Calu3 (cell line): Measurements from ENCODE around the gene ARHGEF10L. TPM values are rescaled to one million over a fixed set of nuclear protein-coding genes. Genes with fewer than 3 reads are reported as not detected.
A peak's percentile ranks its signal among the peaks of the same experiment; 100 is the strongest.

Experiments used
- BruUV-seq: library from RNA; stranded (reverse); fragments of 400-500 nt; replicated peaks from 2 replicates; lab custom pipeline; 2021; lab: Mats Ljungman, UMichigan
- CTCF ChIA-PET: fragments of 300-600 bp; sonication (Branson Sonifier 250); formaldehyde crosslinking; loops from one replicate; lab custom pipeline; 2022; ENCODE audit warnings: antibody characterized with exemption; lab: Charles Lee
- DNase-seq: peaks from one replicate; pipeline ENCODE4 v3.0.0; 2022
- H3K27ac Mint-ChIP-seq: one replicate; pipeline ENCODE4 v1.8.0; 2022; ENCODE audit warnings: mixed read lengths; ENCODE audit not compliant: unreplicated experiment
- H3K27me3 Mint-ChIP-seq: one replicate; pipeline ENCODE4 v1.8.0; 2022; ENCODE audit warnings: mixed read lengths; ENCODE audit not compliant: unreplicated experiment
- H3K36me3 Mint-ChIP-seq: one replicate; pipeline ENCODE4 v1.8.0; 2022; ENCODE audit warnings: mild to moderate bottlenecking, moderate library complexity, mixed read lengths; ENCODE audit not compliant: insufficient read depth, unreplicated experiment
- H3K4me1 Mint-ChIP-seq: one replicate; pipeline ENCODE4 v1.8.0; 2022; ENCODE audit warnings: mild to moderate bottlenecking, low read depth, mixed read lengths; ENCODE audit not compliant: unreplicated experiment
- H3K4me3 Mint-ChIP-seq: one replicate; pipeline ENCODE4 v1.8.0; 2022; ENCODE audit warnings: mild to moderate bottlenecking, low read depth, moderate library complexity, mixed read lengths; ENCODE audit not compliant: unreplicated experiment
- H3K9me3 Mint-ChIP-seq: one replicate; pipeline ENCODE4 v1.8.0; 2022; ENCODE audit warnings: low read depth, mixed read lengths; ENCODE audit not compliant: unreplicated experiment
- CTCF ChIP-seq: fragments of 200-600 bp; IDR thresholded peaks from one replicate; pipeline ENCODE4 v1.8.0; 2022; ENCODE audit warnings: antibody characterized with exemption; ENCODE audit not compliant: unreplicated experiment
- intact Hi-C: fragments of 100-400 bp; cut with micrococcal nuclease; formaldehyde crosslinking; loops from one replicate; pipeline ENCODE4 v1.10.0; 2022; ENCODE audit not compliant: unreplicated experiment
- total RNA-seq: library from RNA; stranded (reverse); gene quantifications from 2 replicates; pipeline ENCODE4 v1.2.3, GENCODE V29; 2022

The ARHGEF10L gene
- total RNA-seq, 1 experiment from 2014 or later: 20.1 TPM

DNA sequence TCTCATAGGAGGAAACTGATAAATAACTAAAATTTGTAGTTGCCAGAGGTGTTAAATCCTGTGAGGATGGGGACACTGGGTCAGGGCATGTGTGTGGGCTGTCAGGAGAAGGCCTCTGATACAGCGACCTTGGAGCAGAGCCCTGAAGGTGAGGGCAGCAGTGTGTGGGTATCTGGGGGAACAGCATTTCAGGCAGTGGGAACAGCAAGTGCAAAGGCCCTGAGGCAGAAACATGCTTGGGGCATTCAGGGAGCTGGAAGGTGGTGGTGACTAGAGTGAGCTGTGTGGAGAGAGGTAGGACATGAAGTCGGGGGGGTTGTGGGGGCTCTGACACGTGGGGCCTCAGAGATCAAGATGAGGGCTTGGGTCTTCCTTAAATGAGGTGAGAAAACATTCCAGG lies 30.7 kb downstream of the ARHGEF10L start:
- no peak for DNase-seq
- TF ChIP-seq CTCF: no peak
- Mint-ChIP-seq H3K36me3 (peaks cover 10% of the 10 kb centered on the region), H3K4me1 (peaks cover 38% of the 10 kb centered on the region), H3K4me3 (peak overlapping the region; percentile 40), H3K27ac (peak overlapping the region; percentile 81), H3K27me3 (no peaks in the 10 kb centered on the region), H3K9me3 (peaks cover 4% of the 10 kb centered on the region)
- CTCF ChIA-PET: interaction anchor here (1.4 to 2.4 kb wide), 2 partner anchors 16 to 25 kb away, joined by 4 to 7 read pairs; no protein-coding TSS in a partner anchor
- BruUV-seq: no TSS peak
- intact Hi-C loops: no loop called here

DNA sequence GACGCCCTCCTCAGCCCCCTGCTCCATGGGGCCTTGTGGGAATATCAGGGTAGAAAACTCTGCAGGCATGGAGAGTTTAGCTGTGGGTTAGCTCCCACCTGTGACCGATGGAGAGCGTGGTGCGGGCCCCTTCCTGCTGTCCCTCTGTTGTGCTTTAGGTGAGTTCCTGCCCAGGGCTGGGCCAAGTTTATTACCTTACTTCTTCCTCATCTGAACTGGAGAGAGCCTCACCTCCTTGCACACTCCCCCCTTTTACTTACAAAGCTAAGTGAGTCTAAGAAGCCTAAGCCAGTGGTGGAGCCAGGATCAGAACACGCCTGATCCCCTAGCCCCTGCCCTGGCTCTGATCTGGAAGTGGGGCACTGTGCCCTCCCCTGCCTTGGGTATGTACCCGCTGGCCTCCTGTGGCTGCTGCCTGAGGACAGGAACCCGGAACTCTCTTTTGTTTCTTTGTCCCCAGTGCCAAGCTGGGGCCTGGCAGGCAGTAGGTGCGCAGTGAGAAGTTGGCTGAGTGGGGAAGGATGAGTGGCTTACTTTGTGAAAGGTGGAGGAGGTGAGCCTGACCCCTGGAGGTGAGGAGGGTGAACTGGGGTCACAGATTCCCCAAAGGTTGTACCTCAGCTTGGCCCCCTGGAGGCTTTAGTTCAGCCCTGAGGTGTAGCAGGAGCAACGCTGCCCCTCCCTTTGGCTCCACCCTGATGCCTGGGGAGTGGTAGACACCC lies 32.9 kb downstream of the ARHGEF10L start:
- Mint-ChIP-seq H3K4me3 (no peak overlapping the region), H3K4me1 (peaks cover 40% of the 10 kb centered on the region), H3K36me3 (peaks cover 10% of the 10 kb centered on the region), H3K9me3 (peaks cover 4% of the 10 kb centered on the region), H3K27ac (no peak overlapping the region), H3K27me3 (no peaks in the 10 kb centered on the region)
- CTCF ChIA-PET: interaction anchor here (1.3 kb wide), 1 partner anchor 14 kb away, joined by 3 read pairs; no protein-coding TSS in a partner anchor
- BruUV-seq: no TSS peak
- no peak for DNase-seq
- no peak for TF ChIP-seq CTCF
- intact Hi-C loops: no loop called here

- no peak for DNase-seq
- Mint-ChIP-seq H3K27me3 (no peaks in the 10 kb centered on the region), H3K9me3 (peaks cover 4% of the 10 kb centered on the region), H3K4me3 (peak overlapping the region; percentile 34), H3K27ac (no peak overlapping the region), H3K36me3 (peaks cover 10% of the 10 kb centered on the region), H3K4me1 (peaks cover 40% of the 10 kb centered on the region)
- intact Hi-C loops: no loop called here
- no peak for TF ChIP-seq CTCF
- BruUV-seq: no TSS peak
- CTCF ChIA-PET: interaction anchor here (1.3 to 1.4 kb wide), 2 partner anchors 13 to 33 kb away, joined by 3 to 5 read pairs; no protein-coding TSS in a partner anchor
These were observed 34.1 kb downstream of the ARHGEF10L start for GRCh38 chr1:17573518-17574041.

DNA sequence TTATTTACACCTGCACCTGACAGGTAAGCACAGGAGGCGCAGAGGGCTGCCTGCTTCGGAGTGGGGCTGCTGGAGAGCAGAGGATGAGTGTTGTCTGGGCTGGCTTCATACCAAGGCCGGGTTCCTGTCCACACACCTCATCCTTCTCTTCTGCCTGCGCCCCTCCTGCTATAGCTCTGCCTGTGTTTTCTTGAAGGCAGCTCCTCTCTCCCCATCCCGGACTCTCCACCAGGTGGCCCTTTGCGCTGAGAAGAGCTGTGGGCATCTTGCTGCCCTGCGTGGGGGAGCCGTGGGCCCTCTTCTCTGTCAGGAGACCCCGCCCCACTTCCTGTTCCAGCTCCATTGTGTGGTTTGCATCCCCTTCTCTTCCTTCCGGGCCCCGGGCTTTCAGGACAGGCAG lies 35.0 kb downstream of the ARHGEF10L start:
- BruUV-seq: no TSS peak
- intact Hi-C loops: no loop called here

More for the DNA sequence above, 35.0 kb downstream of the ARHGEF10L start:
- H3K4me1 Mint-ChIP-seq: peaks cover 40% of the 10 kb centered on the region
- DNase-seq: no peak
- no peak overlapping the region for H3K4me3 Mint-ChIP-seq
- no peaks in the 10 kb centered on the region for H3K27me3 Mint-ChIP-seq
- peaks cover 4% of the 10 kb centered on the region for H3K9me3 Mint-ChIP-seq
- CTCF ChIA-PET: interaction anchor here (1.4 kb wide), 1 partner anchor 32 kb away, joined by 5 read pairs; no protein-coding TSS in a partner anchor
- peak overlapping the region; percentile 52 for H3K27ac Mint-ChIP-seq
- no peak for TF ChIP-seq CTCF
- peaks cover 10% of the 10 kb centered on the region for H3K36me3 Mint-ChIP-seq
